Stimulated activated naive CD8-positive, alpha-beta T cell treated with anti-CD3 and anti-CD28 coated beads, Interleukin-15, Interleukin-2, amounts not matched to agents 100 ng/mL and 50 ng/mL, for 24 hours (primary cell): ENCODE measurements around the gene TNPO1.

Source experiments
- H3K27ac Mint-ChIP-seq: one replicate; pipeline ENCODE4 v1.8.0; 2021; ENCODE audit warnings: mild to moderate bottlenecking, mixed read lengths
- H3K27me3 Mint-ChIP-seq: one replicate; pipeline ENCODE4 v1.8.0; 2021; ENCODE audit warnings: mixed read lengths
- H3K36me3 Mint-ChIP-seq: one replicate; pipeline ENCODE4 v1.8.0; 2021; ENCODE audit warnings: low read depth, mixed read lengths
- H3K4me1 Mint-ChIP-seq: one replicate; pipeline ENCODE4 v1.8.0; 2021; ENCODE audit warnings: low read depth, mixed read lengths
- H3K4me3 Mint-ChIP-seq: one replicate; pipeline ENCODE4 v1.8.0; 2021; ENCODE audit warnings: mild to moderate bottlenecking, mixed read lengths
- H3K9me3 Mint-ChIP-seq: one replicate; pipeline ENCODE4 v1.8.0; 2021; ENCODE audit warnings: mixed read lengths

The TNPO1 gene

GRCh38 chr5:72951671-72952468 is 135.4 kb downstream of the TNPO1 start:
- Mint-ChIP-seq H3K9me3 (no peaks in the 10 kb centered on the region), H3K27me3 (peaks cover 56% of the 10 kb centered on the region), H3K4me3 (no peak overlapping the region), H3K36me3 (no peaks in the 10 kb centered on the region), H3K27ac (no peak overlapping the region), H3K4me1 (peaks cover 13% of the 10 kb centered on the region)

- peaks cover 57% of the 10 kb centered on the region for H3K27me3 Mint-ChIP-seq
- no peak overlapping the region for H3K27ac Mint-ChIP-seq
- H3K4me3 Mint-ChIP-seq: no peak overlapping the region
- no peaks in the 10 kb centered on the region for H3K9me3 Mint-ChIP-seq
- H3K36me3 Mint-ChIP-seq: no peaks in the 10 kb centered on the region
- H3K4me1 Mint-ChIP-seq: peaks cover 17% of the 10 kb centered on the region
These were observed 137.9 kb downstream of the TNPO1 start for GRCh38 chr5:72954389-72954788.

- Mint-ChIP-seq H3K4me3 (peak overlapping the region; percentile 84), H3K36me3 (no peaks in the 10 kb centered on the region), H3K27me3 (peaks cover 63% of the 10 kb centered on the region), H3K9me3 (no peaks in the 10 kb centered on the region), H3K27ac (peak overlapping the region; percentile 76), H3K4me1 (peaks cover 17% of the 10 kb centered on the region)
These were observed 138.8 kb downstream of the TNPO1 start for GRCh38 chr5:72955143-72955767.

- Mint-ChIP-seq H3K36me3 (no peaks in the 10 kb centered on the region), H3K4me3 (peak within 1 kb of the TSS; percentile 84), H3K27me3 (peaks cover 63% of the 10 kb centered on the region), H3K27ac (peak within 1 kb of the TSS; percentile 76), H3K9me3 (no peaks in the 10 kb centered on the region), H3K4me1 (peaks cover 17% of the 10 kb centered on the region)
These were observed 139.4 kb downstream of the TNPO1 start, which contains the start of gene FCHO2 for GRCh38 chr5:72955768-72956323. TSS of gene FCHO2 (plus strand) at chr5:72956041. CDS start at chr5:72956097, 56 bp downstream.

- H3K9me3 Mint-ChIP-seq: no peaks in the 10 kb centered on the region
- H3K27me3 Mint-ChIP-seq: peaks cover 57% of the 10 kb centered on the region
- peaks cover 17% of the 10 kb centered on the region for H3K4me1 Mint-ChIP-seq
- H3K27ac Mint-ChIP-seq: peak overlapping the region; percentile 31
- no peaks in the 10 kb centered on the region for H3K36me3 Mint-ChIP-seq
- peak overlapping the region; percentile 80 for H3K4me3 Mint-ChIP-seq
These were observed 140.1 kb downstream of the TNPO1 start for GRCh38 chr5:72956324-72957140.

GRCh38 chr5:72957337-72957736 is 140.9 kb downstream of the TNPO1 start:
- Mint-ChIP-seq H3K9me3 (no peaks in the 10 kb centered on the region), H3K4me3 (peak overlapping the region; percentile 80), H3K27ac (no peak overlapping the region), H3K36me3 (no peaks in the 10 kb centered on the region), H3K27me3 (peaks cover 54% of the 10 kb centered on the region), H3K4me1 (peaks cover 17% of the 10 kb centered on the region)

- Mint-ChIP-seq H3K27me3 (peaks cover 51% of the 10 kb centered on the region), H3K9me3 (no peaks in the 10 kb centered on the region), H3K36me3 (no peaks in the 10 kb centered on the region), H3K27ac (no peak overlapping the region), H3K4me1 (peaks cover 17% of the 10 kb centered on the region), H3K4me3 (no peak overlapping the region)
These were observed 142.8 kb downstream of the TNPO1 start for GRCh38 chr5:72959257-72959656.
